Activated naive CD4-positive, alpha-beta T cell treated with anti-CD3 and anti-CD28 coated beads, Interleukin-2, amount 50 U/mL, for 24 hours (primary cell): ENCODE measurements around the gene C1orf50.
"Not testable (repeated sequence)": the region's sequence is repeated elsewhere in the genome, so short reads cannot be mapped to it uniquely, and the experiment has no call there.

Experiments
- H3K27ac Mint-ChIP-seq: one replicate; pipeline ENCODE4 v1.8.0; 2021; ENCODE audit warnings: mild to moderate bottlenecking, mixed read lengths
- H3K27me3 Mint-ChIP-seq: one replicate; pipeline ENCODE4 v1.8.0; 2021; ENCODE audit warnings: mixed read lengths
- H3K36me3 Mint-ChIP-seq: one replicate; pipeline ENCODE4 v1.8.0; 2021; ENCODE audit warnings: mixed read lengths
- H3K4me1 Mint-ChIP-seq: one replicate; pipeline ENCODE4 v1.8.0; 2021; ENCODE audit warnings: mixed read lengths
- H3K4me3 Mint-ChIP-seq: one replicate; pipeline ENCODE4 v1.8.0; 2021; ENCODE audit warnings: mild to moderate bottlenecking, mixed read lengths
- H3K9me3 Mint-ChIP-seq: one replicate; pipeline ENCODE4 v1.8.0; 2021; ENCODE audit warnings: mixed read lengths

The C1orf50 gene

DNA sequence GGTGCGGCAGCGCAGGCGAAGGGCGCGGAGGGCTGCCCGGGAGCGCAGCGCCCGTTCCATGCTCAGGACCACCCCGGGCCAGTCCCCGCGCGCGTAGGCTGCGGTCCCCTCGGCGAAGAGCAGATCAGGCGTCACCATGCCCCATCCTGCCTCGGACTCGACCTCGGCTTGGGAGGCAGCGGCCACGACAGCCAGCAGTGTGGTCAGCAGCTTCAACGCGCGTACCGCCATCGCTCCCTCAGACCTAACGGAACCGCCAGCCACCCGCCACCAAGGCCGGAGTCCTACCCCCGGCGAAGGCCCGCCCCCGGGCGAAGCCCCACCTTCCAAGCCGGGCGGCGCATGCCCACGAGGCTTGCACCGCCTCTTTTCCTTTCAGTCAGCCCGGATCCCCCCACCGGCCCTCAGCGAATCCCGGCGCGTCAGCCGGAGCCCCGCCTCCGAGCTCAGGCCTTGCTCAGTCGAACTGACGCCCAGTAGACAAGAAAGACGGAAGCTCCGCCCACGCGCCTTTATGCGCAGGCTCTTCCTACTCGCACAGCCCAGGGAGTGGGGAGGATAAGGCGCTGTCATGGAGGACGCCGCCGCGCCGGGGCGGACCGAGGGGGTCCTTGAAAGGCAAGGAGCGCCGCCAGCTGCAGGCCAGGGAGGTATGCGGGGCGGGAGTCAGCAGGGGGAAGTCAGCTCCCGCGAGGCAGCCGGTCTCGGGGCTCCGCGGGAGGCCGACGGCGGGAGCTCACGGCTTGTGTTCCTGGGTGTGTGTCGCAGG lies at the start of gene C1orf50, which contains the start of gene P3H1:
Gene C1orf50, plus strand, starts transcription at position 509 of the 769 bp plus-strand sequence. Its CDS starts 63 bp downstream, at position 572.
Gene P3H1, minus strand, starts transcription at position 288 of the 769 bp plus-strand sequence. Its CDS starts 57 bp downstream, at position 231.
- Mint-ChIP-seq H3K27ac (peak within 1 kb of the TSS; percentile 91), H3K27me3 (no peaks in the 10 kb centered on the region), H3K9me3 (no peaks in the 10 kb centered on the region), H3K4me1 (peaks cover 34% of the 10 kb centered on the region), H3K36me3 (peaks cover 8% of the 10 kb centered on the region), H3K4me3 (peak within 1 kb of the TSS; percentile 97)

GRCh38 chr1:42720868-42721267 lies 46.2 kb upstream of the C1orf50 start:
- H3K4me1 Mint-ChIP-seq: no peaks in the 10 kb centered on the region
- no peaks in the 10 kb centered on the region for H3K27me3 Mint-ChIP-seq
- H3K36me3 Mint-ChIP-seq: peaks cover 21% of the 10 kb centered on the region
- no peaks in the 10 kb centered on the region for H3K9me3 Mint-ChIP-seq
- no peak overlapping the region for H3K4me3 Mint-ChIP-seq
- no peak overlapping the region for H3K27ac Mint-ChIP-seq

DNA sequence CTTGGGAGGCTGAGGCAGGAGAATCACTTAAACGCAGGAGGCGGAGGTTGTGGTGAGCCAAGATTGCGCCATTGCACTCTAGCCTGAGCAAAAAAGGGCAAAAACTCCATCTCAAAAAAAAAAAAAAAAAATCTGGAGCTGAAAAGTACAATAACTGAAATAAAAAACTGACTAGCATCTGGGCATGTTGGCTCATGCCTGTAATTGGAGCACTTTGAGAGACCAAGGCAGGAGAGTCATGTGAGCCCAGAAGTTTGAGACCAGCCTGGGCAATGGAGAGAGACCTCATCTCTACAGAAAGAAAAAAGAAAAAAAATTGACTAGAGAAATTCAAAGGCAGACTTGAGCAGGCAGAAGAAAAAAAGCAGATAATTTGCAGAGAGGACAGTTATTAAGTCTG lies 45.1 kb upstream of the C1orf50 start:
- H3K27ac Mint-ChIP-seq: no peak overlapping the region
- H3K36me3 Mint-ChIP-seq: peaks cover 15% of the 10 kb centered on the region
- no peaks in the 10 kb centered on the region for H3K9me3 Mint-ChIP-seq
- H3K4me3 Mint-ChIP-seq: no peak overlapping the region
- H3K27me3 Mint-ChIP-seq: no peaks in the 10 kb centered on the region
- H3K4me1 Mint-ChIP-seq: no peaks in the 10 kb centered on the region

DNA sequence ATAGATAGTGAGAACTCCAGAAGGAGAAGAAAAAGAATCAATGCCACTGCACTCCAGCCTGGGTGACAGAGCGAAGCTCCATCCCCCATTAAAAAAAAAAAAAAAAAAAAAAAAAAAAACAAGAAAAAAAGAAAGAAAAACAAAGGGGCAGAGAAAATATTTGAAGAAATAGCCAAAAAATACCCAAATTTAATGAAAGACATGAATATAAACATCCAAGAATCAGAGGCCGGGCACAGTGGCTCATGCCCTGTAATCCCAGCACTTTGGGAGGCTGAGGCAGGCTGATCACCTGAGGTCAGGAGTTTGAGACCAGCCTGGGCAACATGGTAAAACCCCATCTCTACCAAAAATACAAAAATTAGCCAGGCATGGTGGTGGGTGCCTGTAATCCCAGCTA lies 44.6 kb upstream of the C1orf50 start:
- not testable (repeated sequence) for H3K4me1 Mint-ChIP-seq, H3K27me3 Mint-ChIP-seq, H3K9me3 Mint-ChIP-seq, H3K27ac Mint-ChIP-seq, H3K4me3 Mint-ChIP-seq
- peaks cover 10% of the 10 kb centered on the region for H3K36me3 Mint-ChIP-seq

GRCh38 chr1:42723511-42723910 lies 43.5 kb upstream of the C1orf50 start:
- no peaks in the 10 kb centered on the region for H3K4me1 Mint-ChIP-seq
- H3K36me3 Mint-ChIP-seq: peaks cover 3% of the 10 kb centered on the region
- H3K27me3 Mint-ChIP-seq: no peaks in the 10 kb centered on the region
- H3K4me3 Mint-ChIP-seq: no peak overlapping the region
- no peak overlapping the region for H3K27ac Mint-ChIP-seq
- H3K9me3 Mint-ChIP-seq: no peaks in the 10 kb centered on the region

GRCh38 chr1:42725820-42726219 lies 41.2 kb upstream of the C1orf50 start:
- H3K9me3 Mint-ChIP-seq, H3K4me1 Mint-ChIP-seq, H3K36me3 Mint-ChIP-seq, H3K27me3 Mint-ChIP-seq, H3K4me3 Mint-ChIP-seq, H3K27ac Mint-ChIP-seq: not testable (repeated sequence)

DNA sequence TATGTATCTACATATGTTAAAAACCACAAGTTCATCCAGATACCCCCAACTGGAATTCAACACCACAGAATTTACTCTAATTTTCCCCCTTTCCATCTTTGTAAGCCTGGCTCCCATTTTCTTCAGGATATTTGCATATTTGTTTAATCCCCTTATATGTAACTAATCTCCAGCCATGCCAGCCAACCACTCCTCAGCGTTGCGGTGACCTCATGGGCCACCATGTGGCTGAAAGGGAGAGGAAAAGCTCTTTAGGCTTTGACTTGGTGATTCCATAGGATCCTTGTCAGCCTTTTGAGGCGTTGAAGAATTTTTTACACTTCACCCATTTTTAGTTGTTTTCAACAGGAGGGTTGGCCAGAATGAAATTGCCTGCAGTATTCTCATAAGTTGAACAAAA lies 37.0 kb upstream of the C1orf50 start:
- Mint-ChIP-seq H3K9me3 (no peaks in the 10 kb centered on the region), H3K36me3 (no peaks in the 10 kb centered on the region), H3K4me1 (peaks cover 3% of the 10 kb centered on the region), H3K27ac (no peak overlapping the region), H3K4me3 (no peak overlapping the region), H3K27me3 (no peaks in the 10 kb centered on the region)

DNA sequence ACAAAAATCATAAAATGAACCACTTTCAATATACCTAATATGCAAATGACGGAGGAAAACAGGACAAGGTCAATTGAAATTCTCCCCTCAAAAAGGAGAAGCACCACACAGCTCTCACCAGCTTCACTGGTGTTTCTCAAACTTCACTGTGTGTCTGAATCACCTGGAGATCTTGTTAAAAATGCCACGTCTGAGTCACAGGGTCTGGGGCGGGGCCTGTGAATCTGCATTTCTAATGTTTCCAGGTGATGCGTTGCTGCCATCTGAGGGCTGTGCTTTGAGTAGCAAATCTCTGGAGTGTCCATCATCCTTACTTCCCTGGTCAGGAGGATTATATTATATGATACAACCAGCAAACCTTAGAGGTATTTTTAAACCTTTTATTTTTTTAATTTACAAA lies 36.1 kb upstream of the C1orf50 start:
- H3K27me3 Mint-ChIP-seq: no peaks in the 10 kb centered on the region
- H3K4me3 Mint-ChIP-seq: no peak overlapping the region
- no peaks in the 10 kb centered on the region for H3K9me3 Mint-ChIP-seq
- no peaks in the 10 kb centered on the region for H3K36me3 Mint-ChIP-seq
- peaks cover 3% of the 10 kb centered on the region for H3K4me1 Mint-ChIP-seq
- H3K27ac Mint-ChIP-seq: no peak overlapping the region

DNA sequence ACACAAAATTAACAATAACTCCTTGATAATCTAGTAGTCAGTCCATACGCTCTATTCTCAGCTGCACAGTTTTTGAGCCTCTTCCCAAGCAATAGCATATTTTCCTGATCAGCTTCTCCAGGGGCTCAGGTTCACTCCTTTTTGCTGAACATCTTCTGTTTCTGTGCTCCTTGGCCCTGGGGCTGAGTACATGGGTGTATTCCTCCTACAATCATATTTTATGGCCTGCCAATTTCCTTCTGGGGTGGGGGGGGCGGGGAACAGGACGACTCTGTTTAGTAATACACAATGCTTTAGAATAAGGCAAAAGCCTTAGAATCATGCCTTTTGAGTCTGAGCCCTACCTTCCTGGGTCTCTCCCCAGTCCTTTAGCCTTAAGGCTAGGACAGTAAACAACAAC lies 35.5 kb upstream of the C1orf50 start:
- Mint-ChIP-seq H3K4me1 (peaks cover 3% of the 10 kb centered on the region), H3K27ac (no peak overlapping the region), H3K4me3 (no peak overlapping the region), H3K9me3 (no peaks in the 10 kb centered on the region), H3K27me3 (no peaks in the 10 kb centered on the region), H3K36me3 (no peaks in the 10 kb centered on the region)

GRCh38 chr1:42732126-42732680 lies 34.8 kb upstream of the C1orf50 start:
- Mint-ChIP-seq H3K27ac (no peak overlapping the region), H3K4me3 (no peak overlapping the region), H3K36me3 (no peaks in the 10 kb centered on the region), H3K9me3 (no peaks in the 10 kb centered on the region), H3K27me3 (no peaks in the 10 kb centered on the region), H3K4me1 (peaks cover 10% of the 10 kb centered on the region)

DNA sequence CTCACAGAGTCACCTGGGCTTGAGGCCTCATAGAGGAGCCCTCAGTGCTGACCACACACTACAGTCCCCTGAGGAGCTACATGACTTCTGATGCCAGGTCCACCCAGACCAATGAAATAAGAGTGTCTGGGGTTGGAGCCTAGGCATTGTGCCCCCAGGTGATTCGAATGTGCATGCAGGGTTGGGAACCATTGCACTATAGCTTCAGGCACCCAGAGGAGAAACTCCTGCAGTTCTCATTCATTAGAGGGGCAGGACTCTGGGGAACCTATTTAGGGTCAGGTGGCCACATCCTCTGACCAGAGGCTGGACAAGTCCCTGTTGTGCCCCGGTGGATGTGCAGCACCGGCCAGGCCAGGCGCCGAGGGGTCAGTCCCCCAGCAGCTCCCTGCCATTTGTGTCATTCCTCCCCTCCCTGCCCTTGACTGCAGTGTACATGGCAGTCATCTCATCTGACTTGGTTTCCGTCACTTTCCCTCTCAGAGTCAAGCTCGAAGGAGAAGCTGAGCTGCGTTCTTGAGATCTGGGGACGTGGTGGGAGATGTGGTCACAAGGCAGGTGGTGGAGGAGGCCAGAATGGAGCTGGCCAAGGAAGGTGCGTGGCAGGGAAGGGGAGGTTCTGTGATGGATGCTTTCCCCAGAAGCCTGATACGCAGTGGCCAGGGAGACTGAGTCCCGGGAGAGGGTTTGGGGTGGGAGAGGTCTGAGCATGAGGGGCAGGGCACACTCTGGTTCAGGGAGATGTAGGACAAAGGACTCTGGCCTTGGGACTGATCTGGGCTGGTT lies 33.4 kb upstream of the C1orf50 start:
- no peaks in the 10 kb centered on the region for H3K27me3 Mint-ChIP-seq
- no peak overlapping the region for H3K27ac Mint-ChIP-seq
- H3K4me1 Mint-ChIP-seq: peaks cover 12% of the 10 kb centered on the region
- H3K9me3 Mint-ChIP-seq: no peaks in the 10 kb centered on the region
- no peaks in the 10 kb centered on the region for H3K36me3 Mint-ChIP-seq
- no peak overlapping the region for H3K4me3 Mint-ChIP-seq

DNA sequence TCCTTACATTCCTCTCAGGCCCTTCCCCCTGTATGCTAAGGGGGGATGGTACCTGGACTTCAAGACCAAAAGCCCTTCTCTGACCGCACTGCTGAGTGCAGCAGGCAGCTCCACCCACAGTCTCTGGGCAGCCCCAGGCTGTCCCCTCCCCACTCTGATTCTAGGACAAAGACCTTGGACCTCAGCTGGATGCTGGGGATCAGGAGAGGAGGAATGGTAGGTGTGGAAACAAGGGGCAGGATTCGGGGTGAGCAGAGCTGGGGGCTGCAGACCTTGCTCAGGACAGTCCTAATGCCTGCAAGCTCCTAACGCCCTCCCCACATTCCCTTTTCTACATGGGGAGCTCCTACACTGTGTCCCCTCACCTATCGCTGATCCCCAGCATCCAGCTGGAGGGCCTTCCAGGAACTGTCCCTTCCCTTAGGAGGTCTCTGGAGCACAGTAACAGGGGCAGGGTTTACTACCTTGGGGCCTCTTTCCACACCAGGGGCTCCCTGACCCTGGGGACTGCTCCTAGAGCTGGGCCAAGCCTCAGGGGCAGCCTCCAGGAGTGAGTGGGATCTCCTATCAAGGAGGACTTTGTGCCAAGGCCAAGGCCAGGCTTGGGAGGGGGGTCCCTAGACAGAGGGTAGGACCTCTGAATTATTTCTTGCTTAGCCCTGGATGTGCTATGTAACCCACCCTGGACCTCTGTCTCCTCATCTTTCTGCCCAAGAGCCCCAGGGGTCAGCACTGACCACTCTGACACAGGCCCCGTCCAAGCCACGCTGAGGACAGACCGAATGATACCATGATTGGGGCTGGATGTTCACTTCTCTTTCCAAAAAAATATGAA lies 32.6 kb upstream of the C1orf50 start:
- peaks cover 12% of the 10 kb centered on the region for H3K4me1 Mint-ChIP-seq
- H3K27ac Mint-ChIP-seq: no peak overlapping the region
- no peaks in the 10 kb centered on the region for H3K27me3 Mint-ChIP-seq
- no peaks in the 10 kb centered on the region for H3K9me3 Mint-ChIP-seq
- H3K36me3 Mint-ChIP-seq: no peaks in the 10 kb centered on the region
- H3K4me3 Mint-ChIP-seq: no peak overlapping the region

DNA sequence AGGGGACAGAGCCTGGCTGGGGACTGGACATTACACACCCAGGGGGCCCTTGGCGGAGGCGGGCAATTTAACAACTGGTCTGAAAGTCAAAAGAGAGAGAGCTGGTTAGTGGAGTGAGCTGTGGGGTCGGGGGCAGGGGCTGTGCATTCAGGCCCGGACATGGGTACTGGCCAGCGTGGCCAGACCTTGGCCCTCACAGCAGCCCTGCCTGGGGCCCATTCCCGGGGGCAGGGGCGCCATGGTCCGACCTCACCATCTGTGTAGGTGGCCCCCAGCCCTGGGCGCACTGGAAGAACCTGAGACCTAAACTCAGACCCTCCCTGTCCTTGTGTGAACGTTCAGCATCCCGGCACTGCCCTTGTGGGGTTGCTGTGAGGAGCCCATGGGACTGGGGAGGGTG lies 32.0 kb upstream of the C1orf50 start:
- H3K27me3 Mint-ChIP-seq: no peaks in the 10 kb centered on the region
- no peaks in the 10 kb centered on the region for H3K36me3 Mint-ChIP-seq
- H3K27ac Mint-ChIP-seq: no peak overlapping the region
- peaks cover 12% of the 10 kb centered on the region for H3K4me1 Mint-ChIP-seq
- H3K4me3 Mint-ChIP-seq: no peak overlapping the region
- H3K9me3 Mint-ChIP-seq: no peaks in the 10 kb centered on the region

DNA sequence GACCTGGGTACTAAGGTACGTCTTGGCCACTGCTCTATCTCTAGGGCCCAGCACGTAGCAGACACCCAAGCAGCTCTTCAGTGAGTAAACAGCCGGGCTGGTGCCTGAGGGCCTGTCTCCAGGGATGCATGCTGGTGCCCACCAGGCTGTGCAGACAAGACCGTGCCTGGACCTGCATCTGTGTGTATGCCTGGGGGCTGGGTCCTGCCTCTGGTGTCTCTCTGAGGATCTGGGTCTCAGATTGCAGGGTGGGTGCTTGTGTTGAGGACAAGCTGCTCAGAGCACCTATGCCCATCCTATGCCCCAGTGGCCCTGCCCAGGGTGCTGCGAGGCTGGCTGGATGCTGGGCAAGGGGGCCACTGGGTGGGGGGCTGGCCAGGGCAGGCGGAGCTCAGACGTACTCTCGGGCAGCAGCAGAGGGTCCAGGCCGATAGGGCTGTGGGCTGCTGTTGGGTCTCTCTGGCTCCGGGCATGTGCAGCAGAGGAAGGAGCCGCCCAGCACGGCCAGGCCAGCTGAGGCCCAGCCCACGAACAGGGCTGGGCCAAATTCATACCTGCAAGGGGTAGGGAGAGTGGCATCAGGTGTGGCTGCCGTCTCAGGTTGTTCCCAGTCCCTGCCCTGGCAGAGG lies 31.5 kb upstream of the C1orf50 start:
- Mint-ChIP-seq H3K4me3 (no peak overlapping the region), H3K36me3 (no peaks in the 10 kb centered on the region), H3K27ac (no peak overlapping the region), H3K27me3 (no peaks in the 10 kb centered on the region), H3K9me3 (no peaks in the 10 kb centered on the region), H3K4me1 (peaks cover 12% of the 10 kb centered on the region)

- no peaks in the 10 kb centered on the region for H3K27me3 Mint-ChIP-seq
- no peak overlapping the region for H3K4me3 Mint-ChIP-seq
- H3K27ac Mint-ChIP-seq: no peak overlapping the region
- H3K9me3 Mint-ChIP-seq: no peaks in the 10 kb centered on the region
- peaks cover 9% of the 10 kb centered on the region for H3K4me1 Mint-ChIP-seq
- no peaks in the 10 kb centered on the region for H3K36me3 Mint-ChIP-seq
These were observed 30.9 kb upstream of the C1orf50 start for GRCh38 chr1:42736152-42736551.
